OCI-LY7 (cell line): ENCODE measurements around the gene ATP11A. TPM values are rescaled to one million over a fixed set of nuclear protein-coding genes. Genes with fewer than 3 reads are reported as not detected.

Experiments
- BruUV-seq: library from RNA; stranded (reverse); fragments of 400-500 nt; replicated peaks from 2 replicates; lab custom pipeline; 2021; lab: Mats Ljungman, UMichigan
- CTCF ChIA-PET: fragments of 300-600 bp; sonication (Branson Sonifier 250); formaldehyde crosslinking; loops from one replicate; lab custom pipeline; 2022; ENCODE audit warnings: antibody characterized with exemption; ENCODE audit not compliant: unreplicated experiment; lab: Charles Lee
- POLR2A ChIA-PET: fragments of 300-600 bp; sonication (Branson Sonifier 250); formaldehyde crosslinking; loops from one replicate; lab custom pipeline; 2022; ENCODE audit warnings: antibody characterized with exemption; lab: Charles Lee
- DNase-seq: peaks from one replicate; pipeline ENCODE4 v3.0.0-alpha.2; 2015; ENCODE audit warnings: low spot score
- H2AFZ ChIP-seq: fragments of 200-600 bp; sonication (generic), shearing (Covaris generic); 2 replicates; pipeline ENCODE4 v1.6.1; 2014; ENCODE audit warnings: mild to moderate bottlenecking, antibody characterized with exemption, low read length, moderate library complexity
- H3K27ac ChIP-seq: fragments of 200-600 bp; sonication (generic); 2 replicates; pipeline ENCODE4 v1.5.1; 2014; ENCODE audit warnings: mixed run types, low read depth, mild to moderate bottlenecking, moderate library complexity, low read length, inconsistent platforms; ENCODE audit not compliant: poor library complexity, severe bottlenecking
- H3K36me3 ChIP-seq: fragments of 200-600 bp; sonication (generic); 2 replicates; pipeline ENCODE4 v1.6.1; 2014; ENCODE audit warnings: mild to moderate bottlenecking, antibody characterized with exemption, low read length, moderate library complexity, mixed read lengths; ENCODE audit not compliant: insufficient read depth
- H3K4me1 ChIP-seq: fragments of 200-600 bp; sonication (generic); 2 replicates; pipeline ENCODE4 v1.5.1; 2014; ENCODE audit warnings: mild to moderate bottlenecking, low read length; ENCODE audit not compliant: insufficient read depth, poor library complexity, severe bottlenecking
- H3K4me2 ChIP-seq: fragments of 200-600 bp; sonication (generic); 2 replicates; pipeline ENCODE4 v1.6.1; 2014; ENCODE audit warnings: mild to moderate bottlenecking, low read length
- H3K4me3 ChIP-seq: fragments of 200-600 bp; sonication (generic); 2 replicates; pipeline ENCODE4 v1.5.1; 2014; ENCODE audit warnings: mild to moderate bottlenecking, low read depth, low read length; ENCODE audit not compliant: poor library complexity, severe bottlenecking
- H3K79me2 ChIP-seq: fragments of 200-600 bp; sonication (generic); 2 replicates; pipeline ENCODE4 v1.6.1; 2016; ENCODE audit warnings: low read depth, mild to moderate bottlenecking, low read length, moderate library complexity, mixed read lengths; ENCODE audit not compliant: insufficient read depth
- H3K9me2 ChIP-seq: fragments of 200-600 bp; sonication (generic); 2 replicates; pipeline ENCODE4 v1.6.1; 2016; ENCODE audit warnings: mild to moderate bottlenecking, low read length, mixed read lengths; ENCODE audit not compliant: insufficient read depth
- H3K9me3 ChIP-seq: fragments of 200-600 bp; sonication (generic); 2 replicates; pipeline ENCODE4 v1.6.1; 2014; ENCODE audit warnings: mild to moderate bottlenecking, mixed run types, low read length, mixed read lengths
- H4K20me1 ChIP-seq: fragments of 200-600 bp; sonication (generic); 2 replicates; pipeline ENCODE4 v1.6.1; 2014; ENCODE audit warnings: mild to moderate bottlenecking, antibody characterized with exemption, low read length, moderate library complexity, mixed read lengths; ENCODE audit not compliant: insufficient read depth
- EZH2phosphoT487 ChIP-seq: fragments of 200-600 bp; sonication (generic); IDR thresholded peaks from 2 replicates; pipeline ENCODE4 v1.6.1; 2018; ENCODE audit warnings: low read depth, borderline replicate concordance, mild to moderate bottlenecking, mixed run types, antibody characterized with exemption, low read length, moderate library complexity, mixed read lengths
- intact Hi-C: fragments of 100-400 bp; cut with micrococcal nuclease; formaldehyde crosslinking; loops from one replicate; pipeline ENCODE4 v1.10.0; 2022; ENCODE audit not compliant: unreplicated experiment
- total RNA-seq, 2 experiments: library from RNA; depleted of rRNA in 1 of 2; stranded (reverse); fragments of >200 nt in 1 of 2; shearing (Covaris generic) in 1 of 2; gene quantifications; 2 replicates each; pipeline ENCODE4 v1.2.3, GENCODE V29; 2014 to 2022
- TF ChIP-seq, protein P1 (sequence below): fragments of 200-600 bp; sonication (generic); conservative IDR thresholded peaks from 2 replicates; pipeline ENCODE4 v1.5.1; 2014; ENCODE audit warnings: mild to moderate bottlenecking, antibody characterized with exemption, low read length, moderate library complexity, mixed read lengths

The ATP11A gene
- total RNA-seq, 2 experiments from 2014 or later, result 8.8 to 23.1 TPM

DNA sequence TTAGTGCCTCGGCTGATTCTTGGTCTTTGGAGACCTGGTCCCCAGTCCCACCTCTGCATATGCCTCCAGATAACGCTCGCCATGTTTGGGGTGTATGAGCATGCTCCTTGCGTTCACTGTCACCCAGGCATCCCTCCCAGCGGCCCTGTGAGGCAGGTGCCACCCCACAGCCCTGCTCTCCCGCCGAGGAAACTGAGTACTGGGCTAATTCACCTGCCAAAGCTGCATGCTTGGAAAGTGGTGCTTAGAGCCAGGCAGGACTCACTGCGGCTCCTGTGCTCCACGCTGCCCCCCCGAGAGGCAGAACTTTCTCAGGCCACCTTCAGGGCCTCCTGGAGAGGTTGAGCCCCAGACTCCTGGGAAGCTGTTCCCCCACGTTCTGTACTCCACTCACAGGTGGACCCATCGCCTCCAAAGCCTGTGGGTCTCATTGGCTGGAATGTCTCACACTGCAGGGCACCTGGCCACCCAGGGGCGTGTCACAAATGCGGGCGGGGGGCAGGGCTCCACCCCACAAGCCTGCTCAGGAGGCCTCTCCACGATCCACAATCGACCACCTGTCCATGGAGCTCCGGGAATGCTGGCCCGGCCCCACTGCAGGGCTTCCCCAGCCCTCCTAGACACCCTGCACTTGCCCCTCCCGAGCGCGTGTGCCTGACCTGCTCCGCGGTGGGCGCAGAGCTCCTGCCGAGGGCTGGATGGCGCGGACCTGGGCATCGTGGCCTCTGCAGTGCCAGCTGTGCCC lies 64.6 kb downstream of the ATP11A start:
- BruUV-seq, result no TSS peak
- no peak overlapping the region for H3K4me3 ChIP-seq
- TF ChIP-seq, protein P1, sequence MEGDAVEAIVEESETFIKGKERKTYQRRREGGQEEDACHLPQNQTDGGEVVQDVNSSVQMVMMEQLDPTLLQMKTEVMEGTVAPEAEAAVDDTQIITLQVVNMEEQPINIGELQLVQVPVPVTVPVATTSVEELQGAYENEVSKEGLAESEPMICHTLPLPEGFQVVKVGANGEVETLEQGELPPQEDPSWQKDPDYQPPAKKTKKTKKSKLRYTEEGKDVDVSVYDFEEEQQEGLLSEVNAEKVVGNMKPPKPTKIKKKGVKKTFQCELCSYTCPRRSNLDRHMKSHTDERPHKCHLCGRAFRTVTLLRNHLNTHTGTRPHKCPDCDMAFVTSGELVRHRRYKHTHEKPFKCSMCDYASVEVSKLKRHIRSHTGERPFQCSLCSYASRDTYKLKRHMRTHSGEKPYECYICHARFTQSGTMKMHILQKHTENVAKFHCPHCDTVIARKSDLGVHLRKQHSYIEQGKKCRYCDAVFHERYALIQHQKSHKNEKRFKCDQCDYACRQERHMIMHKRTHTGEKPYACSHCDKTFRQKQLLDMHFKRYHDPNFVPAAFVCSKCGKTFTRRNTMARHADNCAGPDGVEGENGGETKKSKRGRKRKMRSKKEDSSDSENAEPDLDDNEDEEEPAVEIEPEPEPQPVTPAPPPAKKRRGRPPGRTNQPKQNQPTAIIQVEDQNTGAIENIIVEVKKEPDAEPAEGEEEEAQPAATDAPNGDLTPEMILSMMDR, result no peak
- no peak for TF ChIP-seq EZH2phosphoT487
- intact Hi-C loops, result no loop called here
- H4K20me1 ChIP-seq, result no peaks in the 10 kb centered on the region
- ChIA-PET CTCF (no interaction called here), POLR2A (no interaction called here)
- no peaks in the 10 kb centered on the region for H3K9me2 ChIP-seq
- DNase-seq, result no peak
- no peak overlapping the region for H3K4me2 ChIP-seq
- no peaks in the 10 kb centered on the region for H3K4me1 ChIP-seq
- no peak overlapping the region for H2AFZ ChIP-seq
- no peak overlapping the region for H3K27ac ChIP-seq
- no peaks in the 10 kb centered on the region for H3K9me3 ChIP-seq
- H3K79me2 ChIP-seq, result no peaks in the 10 kb centered on the region
- no peaks in the 10 kb centered on the region for H3K36me3 ChIP-seq

DNA sequence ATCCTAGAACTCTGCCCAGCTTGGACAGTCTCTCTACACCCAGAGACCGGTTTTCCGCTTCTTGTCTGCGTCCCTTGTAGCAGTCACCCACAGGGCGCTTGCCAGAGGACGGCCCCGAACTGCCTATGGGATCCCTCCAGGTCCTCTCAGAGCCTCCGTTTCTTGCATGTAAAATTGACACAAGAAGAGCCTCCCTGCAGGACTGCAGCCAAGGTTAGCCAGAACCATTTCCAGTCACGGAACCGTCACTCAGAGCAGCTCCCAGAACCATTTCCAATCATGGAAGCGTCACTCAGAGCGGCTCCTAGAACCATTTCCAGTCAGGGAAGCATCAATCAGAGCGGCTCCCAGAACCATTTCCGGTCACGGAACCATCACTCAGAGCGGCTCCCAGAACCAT lies 65.5 kb downstream of the ATP11A start:
- Histone ChIP-seq H3K36me3 (no peaks in the 10 kb centered on the region), H4K20me1 (no peaks in the 10 kb centered on the region), H3K4me2 (no peak overlapping the region), H3K9me3 (no peaks in the 10 kb centered on the region), H2AFZ (no peak overlapping the region), H3K79me2 (no peaks in the 10 kb centered on the region), H3K4me3 (no peak overlapping the region), H3K4me1 (no peaks in the 10 kb centered on the region), H3K9me2 (no peaks in the 10 kb centered on the region), H3K27ac (no peak overlapping the region)
- intact Hi-C loops, result no loop called here
- POLR2A ChIA-PET, result no interaction called here
- no peak for DNase-seq
- TF ChIP-seq, protein P1, result no peak
- TF ChIP-seq EZH2phosphoT487, result no peak
- no TSS peak for BruUV-seq
- CTCF ChIA-PET, result no interaction called here

- no peaks in the 10 kb centered on the region for H3K4me1 ChIP-seq
- intact Hi-C loops, result no loop called here
- no peaks in the 10 kb centered on the region for H3K9me3 ChIP-seq
- H3K4me3 ChIP-seq, result no peak overlapping the region
- no peak overlapping the region for H2AFZ ChIP-seq
- DNase-seq, result no peak
- no peak for TF ChIP-seq EZH2phosphoT487
- POLR2A ChIA-PET, result no interaction called here
- no peaks in the 10 kb centered on the region for H3K36me3 ChIP-seq
- no peak overlapping the region for H3K27ac ChIP-seq
- CTCF ChIA-PET, result no interaction called here
- no peaks in the 10 kb centered on the region for H4K20me1 ChIP-seq
- no TSS peak for BruUV-seq
- no peaks in the 10 kb centered on the region for H3K79me2 ChIP-seq
- H3K9me2 ChIP-seq, result no peaks in the 10 kb centered on the region
- no peak overlapping the region for H3K4me2 ChIP-seq
These were observed 66.2 kb downstream of the ATP11A start for GRCh38 chr13:112756081-112756480.
